H9 (cell line): ENCODE data around the gene FBXO30. TPM values are rescaled to one million over a fixed set of nuclear protein-coding genes. Genes with fewer than 3 reads are reported as not detected.

Experiments used
- DNase-seq: peaks from one replicate; pipeline ENCODE4 v3.0.0-alpha.2; 2017
- H2AFZ ChIP-seq: one replicate; pipeline ENCODE4 v1.6.1; 2013; ENCODE audit warnings: mild to moderate bottlenecking, low read length, control low read depth, moderate library complexity
- H2AK5ac ChIP-seq: 2 replicates; pipeline ENCODE4 v1.6.1; 2013; ENCODE audit warnings: low read length, control low read depth, mixed read lengths; ENCODE audit not compliant: insufficient read length
- H2BK120ac ChIP-seq: one replicate; pipeline ENCODE4 v1.6.1; 2013; ENCODE audit warnings: low read depth, mild to moderate bottlenecking, low read length, control low read depth, inconsistent platforms; ENCODE audit not compliant: poor library complexity, severe bottlenecking
- H2BK12ac ChIP-seq: 2 replicates; pipeline ENCODE4 v1.6.1; 2013; ENCODE audit warnings: low read length, control low read depth, mixed read lengths, low read depth; ENCODE audit not compliant: insufficient read length
- H2BK15ac ChIP-seq: 2 replicates; pipeline ENCODE4 v1.6.1; 2013; ENCODE audit warnings: low read depth, low read length, control low read depth
- H2BK20ac ChIP-seq: one replicate; pipeline ENCODE4 v1.6.1; 2013; ENCODE audit warnings: low read depth, mild to moderate bottlenecking, low read length, control low read depth, inconsistent platforms; ENCODE audit not compliant: poor library complexity, severe bottlenecking
- H2BK5ac ChIP-seq: 2 replicates; pipeline ENCODE4 v1.6.1; 2013; ENCODE audit warnings: low read length, control low read depth, mixed read lengths; ENCODE audit not compliant: insufficient read length
- H3K14ac ChIP-seq: 2 replicates; pipeline ENCODE4 v1.6.1; 2013; ENCODE audit warnings: low read length, control low read depth; ENCODE audit not compliant: insufficient read depth
- H3K18ac ChIP-seq: 2 replicates; pipeline ENCODE4 v1.6.1; 2013; ENCODE audit warnings: low read depth, mild to moderate bottlenecking, mixed read lengths, low read length, control low read depth; ENCODE audit not compliant: insufficient read length
- H3K23ac ChIP-seq: 2 replicates; pipeline ENCODE4 v1.6.1; 2013; ENCODE audit warnings: low read length, control low read depth, mixed read lengths, low read depth; ENCODE audit not compliant: insufficient read length
- H3K23me2 ChIP-seq: 2 replicates; pipeline ENCODE4 v1.6.1; 2013; ENCODE audit warnings: low read depth, mild to moderate bottlenecking, mixed read lengths, low read length, control low read depth; ENCODE audit not compliant: insufficient read length, poor library complexity, severe bottlenecking
- H3K27ac ChIP-seq: 2 replicates; pipeline ENCODE4 v1.5.1; 2013; ENCODE audit warnings: low read length, control low read depth, mixed read lengths, low read depth; ENCODE audit not compliant: insufficient read length
- H3K27me3 ChIP-seq: 2 replicates; pipeline ENCODE4 v1.6.1; 2013; ENCODE audit warnings: low read length, control low read depth, inconsistent platforms; ENCODE audit not compliant: insufficient read depth
- H3K4ac ChIP-seq: 2 replicates; pipeline ENCODE4 v1.6.1; 2013; ENCODE audit warnings: low read depth, mild to moderate bottlenecking, control low read depth, inconsistent platforms, low read length, moderate library complexity
- H3K4me1 ChIP-seq: 2 replicates; pipeline ENCODE4 v1.6.1; 2013; ENCODE audit warnings: low read length, control low read depth, inconsistent platforms; ENCODE audit not compliant: insufficient read depth
- H3K4me2 ChIP-seq: 2 replicates; pipeline ENCODE4 v1.6.1; 2013; ENCODE audit warnings: low read length, control low read depth, mixed read lengths; ENCODE audit not compliant: insufficient read length, insufficient read depth
- H3K56ac ChIP-seq: 2 replicates; pipeline ENCODE4 v1.6.1; 2013; ENCODE audit warnings: low read depth, mild to moderate bottlenecking, mixed read lengths, low read length, control low read depth; ENCODE audit not compliant: insufficient read length
- H3K79me1 ChIP-seq: 2 replicates; pipeline ENCODE4 v1.6.1; 2013; ENCODE audit warnings: low read depth, mild to moderate bottlenecking, moderate library complexity, low read length, control low read depth, inconsistent platforms; ENCODE audit not compliant: insufficient read depth, poor library complexity, severe bottlenecking
- H3K79me2 ChIP-seq: 2 replicates; pipeline ENCODE4 v1.6.1; 2013; ENCODE audit warnings: low read length, control low read depth, inconsistent platforms; ENCODE audit not compliant: insufficient read depth
- H3K9ac ChIP-seq: 2 replicates; pipeline ENCODE4 v1.6.1; 2013; ENCODE audit warnings: low read length, control low read depth, mixed read lengths; ENCODE audit not compliant: insufficient read length; ENCODE audit errors: extremely low read depth
- H3K9me3 ChIP-seq: one replicate; pipeline ENCODE4 v1.6.1; 2013; ENCODE audit warnings: low read depth, low read length, inconsistent platforms; ENCODE audit not compliant: control insufficient read depth
- H3T11ph ChIP-seq: one replicate; pipeline ENCODE4 v1.6.1; 2013; ENCODE audit warnings: mild to moderate bottlenecking, low read length, control low read depth, inconsistent platforms
- H4K20me1 ChIP-seq: one replicate; pipeline ENCODE4 v1.6.1; 2013; ENCODE audit not compliant: control insufficient read depth, insufficient read length, insufficient read depth
- H4K5ac ChIP-seq: 2 replicates; pipeline ENCODE4 v1.6.1; 2013; ENCODE audit warnings: low read depth, mild to moderate bottlenecking, mixed read lengths, low read length, control low read depth; ENCODE audit not compliant: insufficient read length
- H4K8ac ChIP-seq: replicated peaks from 2 replicates; pipeline ENCODE4 v1.6.1; 2013; ENCODE audit warnings: low read length, control low read depth, mixed read lengths, low read depth; ENCODE audit not compliant: insufficient read length
- H4K91ac ChIP-seq: 2 replicates; pipeline ENCODE4 v1.6.1; 2013; ENCODE audit warnings: low read depth, mild to moderate bottlenecking, moderate library complexity, mixed read lengths, low read length, control low read depth; ENCODE audit not compliant: insufficient read length
- H3K27ac Mint-ChIP-seq, 3 experiments: 2 replicates in 2 of 3; 3 replicates in 1 of 3; pipeline ENCODE4 v1.8.0; 2020 to 2021; ENCODE audit warnings: mixed read lengths in 3 of 3, mild to moderate bottlenecking in 1 of 3, moderate library complexity in 1 of 3
- H3K27me3 Mint-ChIP-seq: 2 replicates; pipeline ENCODE4 v1.8.0; 2021; ENCODE audit warnings: low read depth, mild to moderate bottlenecking, moderate library complexity, mixed read lengths
- H3K36me3 Mint-ChIP-seq, 3 experiments: 2 replicates in 2 of 3; 3 replicates in 1 of 3; pipeline ENCODE4 v1.8.0; 2020 to 2021; ENCODE audit warnings: low read depth in 3 of 3, mixed read lengths in 3 of 3; ENCODE audit not compliant: insufficient read depth in 1 of 3
- H3K4me1 Mint-ChIP-seq, 2 experiments: 2 replicates each; pipeline ENCODE4 v1.8.0; 2020; ENCODE audit warnings: mixed read lengths in 2 of 2
- H3K4me3 Mint-ChIP-seq, 2 experiments: 2 replicates in 1 of 2; 3 replicates in 1 of 2; pipeline ENCODE4 v1.8.0; 2020 to 2021; ENCODE audit warnings: mild to moderate bottlenecking in 2 of 2, mixed read lengths in 2 of 2, moderate library complexity in 1 of 2
- H3K9me3 Mint-ChIP-seq, 2 experiments: 2 replicates in 1 of 2; 3 replicates in 1 of 2; pipeline ENCODE4 v1.8.0; 2020; ENCODE audit warnings: mild to moderate bottlenecking in 2 of 2, mixed read lengths in 2 of 2, moderate library complexity in 1 of 2
- CTCF ChIP-seq: fragments of 200-600 bp; sonication (generic); conservative IDR thresholded peaks from 3 replicates; pipeline ENCODE4 v1.8.0; 2021; ENCODE audit warnings: antibody characterized with exemption, mild to moderate bottlenecking
- WGBS: extraction: QIAGEN DNeasy Blood & Tissue Kit; methylation state at CpG from one replicate; pipeline ENCODE4 v1.1.7; 2013; ENCODE audit warnings: missing lambda C conversion rate, low lambda C conversion rate, mixed read lengths; ENCODE audit not compliant: insufficient read length; ENCODE audit errors: extremely low coverage; 5-methylcytosine and 5-hydroxymethylcytosine counted together
- total RNA-seq: library from RNA; stranded (reverse); gene quantifications from 2 replicates; pipeline ENCODE4 v1.2.1, GENCODE V29; 2021

Gene FBXO30
- total RNA-seq, 1 experiment from 2014 or later, result 16.9 TPM

DNA sequence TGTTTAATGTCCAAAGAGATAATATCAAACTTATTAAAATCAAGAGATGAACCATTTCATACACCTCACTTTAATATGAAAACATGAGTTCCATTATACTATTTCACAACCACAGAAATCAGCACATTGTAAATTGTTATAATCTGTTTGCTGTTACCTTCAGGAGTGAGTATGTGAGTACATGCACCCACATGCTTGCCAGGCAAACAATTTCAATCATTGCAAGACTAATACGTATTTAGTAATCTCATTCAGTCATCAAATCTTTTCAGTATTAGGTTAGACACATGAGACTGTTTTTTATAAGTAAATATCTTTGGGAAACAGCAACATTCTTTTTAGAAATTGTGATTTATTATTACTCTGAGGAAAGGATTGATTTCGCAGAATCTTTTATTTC is 70.0 kb downstream of the FBXO30 start:
- WGBS, result no CpG with 5 or more reads among the region's 2 CpGs
- Histone ChIP-seq H2BK20ac (no peak overlapping the region), H3K18ac (no peak overlapping the region), H3K27me3 (no peaks in the 10 kb centered on the region), H2AK5ac (no peak overlapping the region), H3T11ph (no peak overlapping the region), H3K14ac (no peak overlapping the region), H3K4me1 (no peaks in the 10 kb centered on the region), H3K4ac (no peak overlapping the region), H3K79me1 (no peaks in the 10 kb centered on the region), H2AFZ (no peak overlapping the region), H4K5ac (no peak overlapping the region), H3K56ac (no peak overlapping the region), H3K23ac (no peak overlapping the region), H3K4me2 (no peak overlapping the region), H4K91ac (no peak overlapping the region), H3K9me3 (no peaks in the 10 kb centered on the region), H3K23me2 (no peaks in the 10 kb centered on the region), H3K27ac (no peak overlapping the region), H2BK5ac (no peak overlapping the region), H2BK12ac (no peak overlapping the region), H2BK120ac (no peak overlapping the region), H4K20me1 (no peaks in the 10 kb centered on the region), H3K79me2 (no peaks in the 10 kb centered on the region), H4K8ac (no peak overlapping the region), H3K9ac (no peak overlapping the region), H2BK15ac (no peak overlapping the region)
- peaks cover under 1 to 3% of the 10 kb centered on the region in 2 experiments; a peak in 3 of 4 replicates for H3K4me1 Mint-ChIP-seq
- H3K27ac Mint-ChIP-seq, result no peak overlapping the region
- no peaks in the 10 kb centered on the region; the same call in 1 of the 2 replicates for H3K27me3 Mint-ChIP-seq
- no peak overlapping the region for H3K4me3 Mint-ChIP-seq
- H3K9me3 Mint-ChIP-seq, result peaks cover 2 to 9% of the 10 kb centered on the region in 2 experiments; a peak in 4 of 5 replicates
- no peak for TF ChIP-seq CTCF
- DNase-seq, result no peak
- peaks cover 0 to 2% (median 0%) of the 10 kb centered on the region in 3 experiments; a peak in 2 of 7 replicates for H3K36me3 Mint-ChIP-seq

Other genes with a start within 250 kb of the FBXO30 start
- 8.2 and 9.0 TPM in 2 replicates for gene EPM2A, start 79.3 kb downstream of the FBXO30 start, total RNA-seq
- 24.7 and 27.7 TPM in 2 replicates for gene SHPRH, start 149.6 kb upstream of the FBXO30 start, total RNA-seq
- 0.07 and 0.39 TPM in 2 replicates for gene GRM1, start 214.3 kb upstream of the FBXO30 start, total RNA-seq